ENCODE data around the gene PITX3.

- TF ChIP-seq POLR2AphosphoS5 (IDR thresholded peaks at IDR 0.05; ENCODE audit: low read depth, low read length) (no peak), POLR2A (IDR thresholded peaks at IDR 0.05; ENCODE audit: low read depth, low read length) (no peak)
These were observed 21.5 kb upstream of the PITX3 start for GRCh38 chr10:102262744-102263370.
